SK-N-SH treated with all-trans-retinoic acid at 6 μM for 48 hours (cell line): ENCODE results near the gene C20orf202.

Experiments used
- BACH2 ChIP-seq: fragments of 250-450 bp; sonication (Bioruptor Pico); IDR thresholded peaks from 2 replicates; pipeline ENCODE4 v1.9.0; 2021; ENCODE audit warnings: mild to moderate bottlenecking, borderline replicate concordance
- CSDC2 ChIP-seq: fragments of 250-450 bp; sonication (Bioruptor Pico); IDR thresholded peaks from 2 replicates; pipeline ENCODE4 v1.5.0; 2020; ENCODE audit warnings: mild to moderate bottlenecking, moderate library complexity
- GLIS3 ChIP-seq: fragments of 250-450 bp; sonication (Bioruptor Pico); IDR thresholded peaks from 2 replicates; pipeline ENCODE4 v1.5.0; 2020; ENCODE audit warnings: mild to moderate bottlenecking, moderate library complexity
- ISL1 ChIP-seq: fragments of 250-450 bp; sonication (Bioruptor Pico); IDR thresholded peaks from 2 replicates; pipeline ENCODE4 v2.1.2; 2022; ENCODE audit warnings: mild to moderate bottlenecking, moderate library complexity
- TCF4 ChIP-seq: fragments of 250-450 bp; sonication (Bioruptor Pico); IDR thresholded peaks from 2 replicates; pipeline ENCODE4 v1.8.0; 2021; ENCODE audit warnings: mild to moderate bottlenecking, moderate library complexity, borderline replicate concordance
- ZFP3 ChIP-seq: fragments of 250-450 bp; sonication (Bioruptor Pico); IDR thresholded peaks from 2 replicates; pipeline ENCODE4 v1.5.0; 2020; ENCODE audit warnings: mild to moderate bottlenecking, moderate library complexity
- ZFP30 ChIP-seq: fragments of 450-650 bp; formaldehyde crosslinking; IDR thresholded peaks from 2 replicates; pipeline ENCODE4 v1.5.0; 2022; ENCODE audit warnings: mild to moderate bottlenecking, moderate library complexity
- ZNF70 ChIP-seq: fragments of 450-650 bp; formaldehyde crosslinking; IDR thresholded peaks from 2 replicates; pipeline ENCODE4 v1.5.0; 2020; ENCODE audit warnings: mild to moderate bottlenecking, moderate library complexity
- ZNF8 ChIP-seq: fragments of 450-650 bp; formaldehyde crosslinking; IDR thresholded peaks from 2 replicates; pipeline ENCODE4 v1.5.0; 2020; ENCODE audit warnings: mild to moderate bottlenecking, moderate library complexity
- TF ChIP-seq, protein P1 (sequence below): fragments of 250-450 bp; sonication (Bioruptor Pico); IDR thresholded peaks from 2 replicates; pipeline ENCODE4 v1.8.0; 2020; ENCODE audit warnings: mild to moderate bottlenecking, moderate library complexity, borderline replicate concordance
- TF ChIP-seq, protein P2 (sequence below): fragments of 250-450 bp; sonication (Bioruptor Pico); IDR thresholded peaks from 2 replicates; pipeline ENCODE4 v1.5.0; 2020; ENCODE audit warnings: mild to moderate bottlenecking, moderate library complexity
- TF ChIP-seq, protein P3 (sequence below): fragments of 250-450 bp; sonication (Bioruptor Pico); IDR thresholded peaks from 2 replicates; pipeline ENCODE4 v1.8.0; 2021; ENCODE audit warnings: low read depth, mild to moderate bottlenecking, moderate library complexity, borderline replicate concordance
- TF ChIP-seq, protein P4 (sequence below): fragments of 250-450 bp; sonication (Bioruptor Pico); IDR thresholded peaks from 2 replicates; pipeline ENCODE4 v1.5.1; 2021; ENCODE audit warnings: mild to moderate bottlenecking, moderate library complexity

DNA sequence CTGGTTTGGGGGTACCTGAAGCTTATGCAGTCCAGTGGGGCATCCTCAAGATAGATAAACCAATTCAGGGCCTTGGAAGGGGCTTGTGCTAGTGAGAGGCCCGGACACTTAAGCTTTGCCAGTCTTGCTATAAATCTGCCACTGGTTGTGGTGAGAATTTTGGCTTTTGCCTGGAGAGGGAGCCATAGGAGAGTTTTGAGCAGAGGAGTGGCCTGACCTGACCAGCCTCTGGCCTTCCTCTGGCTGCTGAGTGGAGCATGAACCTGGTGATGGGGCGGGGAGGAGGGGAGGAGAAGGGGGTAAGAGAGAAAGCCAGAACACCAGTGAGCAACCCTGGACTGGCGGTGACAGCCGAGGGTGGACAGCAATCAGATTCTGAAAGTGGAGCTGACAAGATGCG is 25.6 kb upstream of the C20orf202 start:
- TF ChIP-seq, protein P1, sequence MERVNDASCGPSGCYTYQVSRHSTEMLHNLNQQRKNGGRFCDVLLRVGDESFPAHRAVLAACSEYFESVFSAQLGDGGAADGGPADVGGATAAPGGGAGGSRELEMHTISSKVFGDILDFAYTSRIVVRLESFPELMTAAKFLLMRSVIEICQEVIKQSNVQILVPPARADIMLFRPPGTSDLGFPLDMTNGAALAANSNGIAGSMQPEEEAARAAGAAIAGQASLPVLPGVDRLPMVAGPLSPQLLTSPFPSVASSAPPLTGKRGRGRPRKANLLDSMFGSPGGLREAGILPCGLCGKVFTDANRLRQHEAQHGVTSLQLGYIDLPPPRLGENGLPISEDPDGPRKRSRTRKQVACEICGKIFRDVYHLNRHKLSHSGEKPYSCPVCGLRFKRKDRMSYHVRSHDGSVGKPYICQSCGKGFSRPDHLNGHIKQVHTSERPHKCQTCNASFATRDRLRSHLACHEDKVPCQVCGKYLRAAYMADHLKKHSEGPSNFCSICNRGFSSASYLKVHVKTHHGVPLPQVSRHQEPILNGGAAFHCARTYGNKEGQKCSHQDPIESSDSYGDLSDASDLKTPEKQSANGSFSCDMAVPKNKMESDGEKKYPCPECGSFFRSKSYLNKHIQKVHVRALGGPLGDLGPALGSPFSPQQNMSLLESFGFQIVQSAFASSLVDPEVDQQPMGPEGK (CRISPR knock-in tag): no peak
- TF ChIP-seq, protein P2, sequence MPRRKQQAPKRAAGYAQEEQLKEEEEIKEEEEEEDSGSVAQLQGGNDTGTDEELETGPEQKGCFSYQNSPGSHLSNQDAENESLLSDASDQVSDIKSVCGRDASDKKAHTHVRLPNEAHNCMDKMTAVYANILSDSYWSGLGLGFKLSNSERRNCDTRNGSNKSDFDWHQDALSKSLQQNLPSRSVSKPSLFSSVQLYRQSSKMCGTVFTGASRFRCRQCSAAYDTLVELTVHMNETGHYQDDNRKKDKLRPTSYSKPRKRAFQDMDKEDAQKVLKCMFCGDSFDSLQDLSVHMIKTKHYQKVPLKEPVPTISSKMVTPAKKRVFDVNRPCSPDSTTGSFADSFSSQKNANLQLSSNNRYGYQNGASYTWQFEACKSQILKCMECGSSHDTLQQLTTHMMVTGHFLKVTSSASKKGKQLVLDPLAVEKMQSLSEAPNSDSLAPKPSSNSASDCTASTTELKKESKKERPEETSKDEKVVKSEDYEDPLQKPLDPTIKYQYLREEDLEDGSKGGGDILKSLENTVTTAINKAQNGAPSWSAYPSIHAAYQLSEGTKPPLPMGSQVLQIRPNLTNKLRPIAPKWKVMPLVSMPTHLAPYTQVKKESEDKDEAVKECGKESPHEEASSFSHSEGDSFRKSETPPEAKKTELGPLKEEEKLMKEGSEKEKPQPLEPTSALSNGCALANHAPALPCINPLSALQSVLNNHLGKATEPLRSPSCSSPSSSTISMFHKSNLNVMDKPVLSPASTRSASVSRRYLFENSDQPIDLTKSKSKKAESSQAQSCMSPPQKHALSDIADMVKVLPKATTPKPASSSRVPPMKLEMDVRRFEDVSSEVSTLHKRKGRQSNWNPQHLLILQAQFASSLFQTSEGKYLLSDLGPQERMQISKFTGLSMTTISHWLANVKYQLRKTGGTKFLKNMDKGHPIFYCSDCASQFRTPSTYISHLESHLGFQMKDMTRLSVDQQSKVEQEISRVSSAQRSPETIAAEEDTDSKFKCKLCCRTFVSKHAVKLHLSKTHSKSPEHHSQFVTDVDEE (CRISPR knock-in tag): no peak
- TF ChIP-seq GLIS3 (CRISPR knock-in tag) (no peak), BACH2 (no peak), ZNF70 (CRISPR knock-in tag) (no peak), ZFP3 (no peak), TCF4 (CRISPR knock-in tag) (no peak), CSDC2 (CRISPR knock-in tag) (no peak), ISL1 (no peak), ZNF8 (CRISPR knock-in tag) (no peak), ZFP30 (CRISPR knock-in tag) (no peak)
- TF ChIP-seq, protein P3, sequence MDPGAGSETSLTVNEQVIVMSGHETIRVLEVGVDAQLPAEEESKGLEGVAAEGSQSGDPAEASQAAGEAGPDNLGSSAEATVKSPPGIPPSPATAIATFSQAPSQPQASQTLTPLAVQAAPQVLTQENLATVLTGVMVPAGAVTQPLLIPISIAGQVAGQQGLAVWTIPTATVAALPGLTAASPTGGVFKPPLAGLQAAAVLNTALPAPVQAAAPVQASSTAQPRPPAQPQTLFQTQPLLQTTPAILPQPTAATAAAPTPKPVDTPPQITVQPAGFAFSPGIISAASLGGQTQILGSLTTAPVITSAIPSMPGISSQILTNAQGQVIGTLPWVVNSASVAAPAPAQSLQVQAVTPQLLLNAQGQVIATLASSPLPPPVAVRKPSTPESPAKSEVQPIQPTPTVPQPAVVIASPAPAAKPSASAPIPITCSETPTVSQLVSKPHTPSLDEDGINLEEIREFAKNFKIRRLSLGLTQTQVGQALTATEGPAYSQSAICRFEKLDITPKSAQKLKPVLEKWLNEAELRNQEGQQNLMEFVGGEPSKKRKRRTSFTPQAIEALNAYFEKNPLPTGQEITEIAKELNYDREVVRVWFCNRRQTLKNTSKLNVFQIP: no peak
- TF ChIP-seq, protein P4, sequence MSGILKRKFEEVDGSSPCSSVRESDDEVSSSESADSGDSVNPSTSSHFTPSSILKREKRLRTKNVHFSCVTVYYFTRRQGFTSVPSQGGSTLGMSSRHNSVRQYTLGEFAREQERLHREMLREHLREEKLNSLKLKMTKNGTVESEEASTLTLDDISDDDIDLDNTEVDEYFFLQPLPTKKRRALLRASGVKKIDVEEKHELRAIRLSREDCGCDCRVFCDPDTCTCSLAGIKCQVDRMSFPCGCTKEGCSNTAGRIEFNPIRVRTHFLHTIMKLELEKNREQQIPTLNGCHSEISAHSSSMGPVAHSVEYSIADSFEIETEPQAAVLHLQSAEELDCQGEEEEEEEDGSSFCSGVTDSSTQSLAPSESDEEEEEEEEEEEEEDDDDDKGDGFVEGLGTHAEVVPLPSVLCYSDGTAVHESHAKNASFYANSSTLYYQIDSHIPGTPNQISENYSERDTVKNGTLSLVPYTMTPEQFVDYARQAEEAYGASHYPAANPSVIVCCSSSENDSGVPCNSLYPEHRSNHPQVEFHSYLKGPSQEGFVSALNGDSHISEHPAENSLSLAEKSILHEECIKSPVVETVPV (CRISPR knock-in tag): no peak
